ENCODE results near the gene MS4A3. TPM values are rescaled to one million over a fixed set of nuclear protein-coding genes. Genes with fewer than 3 reads are reported as not detected.

MS4A3 gene
- total and polyA plus RNA-seq, 9 of the 15 experiments (the other 6 are each of a cell fraction or from before 2014, with no cell fraction given), result 3.4 to 94.5 (median 58.8) TPM

- Histone ChIP-seq H3K27me3 (ENCODE audit: control insufficient read depth in 2 of 2, insufficient read depth in 2 of 2, low read length in 2 of 2) (no peaks in the 10 kb centered on the region), H3K9ac (ENCODE audit: insufficient read depth in 1 of 2, low read depth in 2 of 2, low read length in 2 of 2) (no peak overlapping the region), H3K9me3 (replicated peaks; ENCODE audit: control insufficient read depth, insufficient read depth, low read depth, low read length) (no peaks in the 10 kb centered on the region), H3K79me2 (ENCODE audit: control insufficient read depth, insufficient read depth, low read length) (no peaks in the 10 kb centered on the region), H3K4me1 (replicated peaks in 1 of 2; ENCODE audit: control insufficient read depth in 2 of 2, insufficient read depth in 2 of 2, low read length in 2 of 2) (peaks cover 8 to 35% of the 10 kb centered on the region in 2 experiments), H3K4me3 (no peak overlapping the region), H4K20me1 (replicated peaks; ENCODE audit: control insufficient read depth, insufficient read depth, low read length) (no peaks in the 10 kb centered on the region), H3K27ac (ENCODE audit: extremely low read depth, low read depth, low read length) (peak overlapping the region; percentile 21; the same call in 1 of the 3 replicates), H3K9me1 (ENCODE audit: control insufficient read depth, insufficient read depth, low read length) (no peaks in the 10 kb centered on the region), H3K36me3 (ENCODE audit: control insufficient read depth, insufficient read depth, low read length) (no peaks in the 10 kb centered on the region), H2AFZ (ENCODE audit: low read depth, low read length) (peak overlapping the region; percentile 57), H3K4me2 (ENCODE audit: insufficient read depth, low read length) (peak overlapping the region; percentile 6; the same call in 1 of the 2 replicates)
- peak in 1 of 4 experiments; percentile 19 for DNase-seq (ENCODE audit: extremely low read depth in 1 of 4, low spot score in 3 of 4)
- CTCF ChIA-PET (ENCODE audit: low intra/inter-chr PET ratio), result no interaction called here
- WGBS (ENCODE audit: insufficient coverage, low coverage, missing lambda C conversion rate), result 19% methylated on average over 2 of the region's 2 CpGs
- no peak for FAIRE-seq
- POLR2A ChIA-PET, result no interaction called here
- BruUV-seq (replicated peaks), result no TSS peak
- TF ChIP-seq MEIS2 (IDR thresholded peaks at IDR 0.05; ENCODE audit: partially characterized antibody), result peak; percentile 7
- TF ChIP-seq PHF20 (IDR thresholded peaks at IDR 0.05; ENCODE audit: partially characterized antibody), result no peak
- no peak for TF ChIP-seq KAT2B (IDR thresholded peaks at IDR 0.05; ENCODE audit: low read depth, low read length)
- TF ChIP-seq ZNF3 (CRISPR knock-in tag; IDR thresholded peaks at IDR 0.05), result no peak
- TF ChIP-seq E2F4 (CRISPR knock-in tag; IDR thresholded peaks at IDR 0.05; ENCODE audit: low read depth), result no peak
- no peak for TF ChIP-seq NR2C2 (CRISPR knock-in tag; IDR thresholded peaks at IDR 0.05)
- TF ChIP-seq NR2C2 (tag; IDR thresholded peaks at IDR 0.05), result 0 out of 2 replicates have a peak, but pooled peaks have one; percentile 20
- no peak for TF ChIP-seq MCM7 (IDR thresholded peaks at IDR 0.05)
- no peak for TF ChIP-seq SMARCC2 (IDR thresholded peaks at IDR 0.05; ENCODE audit: low read depth)
- in situ Hi-C loops (cut with MboI) (no loop called here), intact Hi-C loops (cut with micrococcal nuclease) (no loop called here)
- no peak for ATAC-seq
Measured at GRCh38 chr11:60111793-60112192, 55.3 kb downstream of the MS4A3 start.

Measured in K562 (cell line).